Measurements from ENCODE around the gene CST7.
"Not testable (repeated sequence)": the region's sequence is repeated elsewhere in the genome, so short reads cannot be mapped to it uniquely, and the experiment has no call there.

CST7 gene

GRCh38 chr20:24987244-24987643 is 38.2 kb downstream of the CST7 start:
- no peak for DNase-seq

- DNase-seq: no peak
Measured at GRCh38 chr20:24987873-24988835, 39.1 kb downstream of the CST7 start.

- no peak for DNase-seq
Measured at GRCh38 chr20:24989162-24989561, 40.1 kb downstream of the CST7 start.

DNA sequence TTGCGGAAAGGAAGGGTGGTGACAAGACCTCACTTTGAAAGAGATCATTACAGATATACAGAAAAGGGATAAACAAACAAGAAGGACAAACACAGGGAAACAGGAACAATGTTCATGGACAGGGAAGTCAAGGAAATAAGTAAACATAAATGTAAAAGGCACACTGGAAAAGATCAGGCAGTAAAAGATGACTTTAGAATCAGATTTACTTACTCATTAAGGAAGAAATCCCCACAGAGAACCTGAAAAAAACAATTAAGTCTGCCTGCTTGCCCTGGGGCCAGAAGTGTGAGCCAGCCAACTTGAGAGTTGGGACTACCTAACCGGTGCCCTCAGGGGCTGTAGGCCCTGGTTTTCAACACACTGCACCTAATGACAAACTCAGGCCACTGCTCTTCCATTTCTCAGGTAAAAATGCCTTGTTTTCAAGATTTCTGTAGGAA is 41.8 kb downstream of the CST7 start:
- DNase-seq: no peak

DNA sequence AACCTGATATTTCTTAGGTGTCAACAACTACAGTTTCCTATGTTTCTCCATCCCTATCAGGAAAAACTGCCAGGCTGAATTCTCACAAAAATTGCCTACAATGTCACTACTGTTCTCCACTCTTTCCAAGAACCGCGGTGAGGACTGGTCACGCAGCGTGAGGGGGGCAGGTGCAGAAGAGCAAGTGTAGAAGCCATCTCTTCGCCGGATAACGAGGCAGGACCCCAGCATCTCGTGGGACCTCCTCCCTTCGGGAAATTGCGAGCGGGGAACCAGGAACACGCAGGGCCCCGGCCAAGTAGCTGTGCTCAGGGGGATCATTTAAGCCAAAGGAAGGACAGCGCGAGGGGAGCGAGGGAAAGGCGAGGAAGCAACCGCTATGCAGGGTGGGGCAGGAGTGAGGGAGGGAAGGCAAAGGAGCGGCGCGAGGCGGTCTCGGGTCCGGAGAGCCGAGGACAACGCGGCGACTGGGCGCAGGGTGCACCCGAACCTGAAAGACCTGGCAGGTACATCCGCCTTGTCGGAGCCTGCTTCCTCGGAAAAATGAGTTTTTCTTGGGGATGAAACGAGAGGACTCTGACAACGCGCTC is 42.9 kb downstream of the CST7 start:
- DNase-seq: peak; percentile 69

- peak; percentile 99 for DNase-seq
Measured at GRCh38 chr20:24992487-24993205, 43.6 kb downstream of the CST7 start, which contains the start of gene APMAP. TSS of gene APMAP (minus strand) at chr20:24992751. CDS start at chr20:24992688, 63 bp downstream.

GRCh38 chr20:24993337-24994185 is 44.5 kb downstream of the CST7 start:
- DNase-seq: no peak

GRCh38 chr20:24994186-24994465 is 45.1 kb downstream of the CST7 start:
- DNase-seq: no peak

- DNase-seq: peak; percentile 92
Measured at GRCh38 chr20:24994470-24995368, 45.6 kb downstream of the CST7 start.

- no peak for DNase-seq
Measured at GRCh38 chr20:24995741-24996448, 46.8 kb downstream of the CST7 start.

DNA sequence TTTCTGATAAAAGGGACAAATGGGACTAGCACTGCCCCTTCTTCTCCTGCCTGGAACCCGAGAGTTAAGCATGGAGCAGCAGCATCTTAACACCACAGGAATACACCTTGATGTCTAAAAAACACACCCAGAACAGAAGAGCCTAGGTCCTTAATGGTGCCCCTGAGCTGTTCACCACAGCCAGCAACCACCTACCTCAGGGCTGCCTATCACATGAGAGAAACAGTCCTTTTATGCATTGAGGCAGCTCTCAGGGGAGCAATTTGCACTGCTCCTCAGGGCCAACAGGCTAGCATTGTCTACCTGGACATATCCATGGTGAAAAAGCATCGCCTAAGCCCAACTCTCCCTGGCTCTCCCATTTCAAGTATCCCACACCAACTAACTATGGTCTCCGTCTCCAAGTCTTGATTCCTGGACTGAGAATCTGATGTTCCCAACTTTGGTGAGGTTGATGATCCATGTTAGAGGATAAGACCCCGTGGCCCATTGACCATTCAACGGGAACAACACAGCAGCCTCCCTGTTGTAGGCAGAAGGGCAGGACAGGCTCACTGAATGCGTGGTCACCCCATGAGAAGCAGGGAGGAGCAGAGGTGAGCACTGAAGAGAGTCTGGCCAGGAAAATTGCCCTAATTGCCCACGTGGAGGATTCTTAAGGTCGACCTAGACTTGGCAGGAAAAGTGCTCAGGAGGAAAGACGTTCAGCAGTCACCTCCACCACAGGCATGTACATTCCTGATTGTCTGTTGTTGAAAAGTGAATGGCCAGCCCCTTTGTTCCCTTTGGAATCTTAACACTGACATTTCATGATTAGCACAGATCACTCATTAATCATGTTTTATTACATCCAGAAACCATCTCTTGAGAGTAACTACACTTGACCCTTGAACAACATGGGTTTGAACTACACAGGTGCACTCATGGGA is 47.6 kb downstream of the CST7 start:
- no peak for DNase-seq

- no peak for DNase-seq
Measured at GRCh38 chr20:24998121-24998520, 49.1 kb downstream of the CST7 start.

DNA sequence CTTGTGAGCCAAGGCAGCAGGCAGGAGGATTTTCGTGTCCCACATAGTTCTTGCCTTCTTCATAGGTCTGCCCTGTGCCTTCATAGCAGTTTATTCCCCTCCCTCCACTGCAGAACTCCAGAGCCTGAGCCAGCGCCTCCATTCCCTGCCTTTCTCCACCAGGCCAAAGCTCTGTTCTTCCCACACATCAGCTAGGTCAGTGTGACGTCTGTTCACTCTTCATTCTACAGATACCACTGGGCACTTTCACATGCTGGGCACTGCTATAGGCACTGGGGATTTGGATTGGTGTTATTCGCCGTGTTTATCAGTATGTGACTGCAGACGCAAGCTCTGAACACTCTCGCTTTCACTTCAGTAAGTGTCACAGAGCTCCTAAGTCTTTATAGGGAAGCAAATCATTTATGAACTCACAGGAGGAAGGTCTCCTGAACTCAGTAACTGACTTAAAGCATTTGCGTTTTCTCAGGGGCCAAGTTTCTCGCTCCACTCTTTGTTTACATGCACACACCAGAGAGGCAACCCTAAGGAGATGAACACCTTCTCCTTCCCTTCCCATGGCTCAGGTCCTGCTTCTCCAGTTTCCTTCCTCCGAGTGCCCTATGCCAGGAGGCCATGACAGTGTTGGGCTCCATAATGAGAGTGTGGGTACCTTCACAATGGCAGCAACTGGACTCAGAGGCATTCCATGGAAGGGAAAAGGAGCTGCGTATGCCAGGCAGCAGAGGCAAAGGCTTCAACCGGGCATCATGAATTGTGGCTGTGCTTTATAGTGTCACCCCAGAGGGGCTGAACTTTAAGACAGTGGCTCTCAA is 49.8 kb downstream of the CST7 start:
- no peak for DNase-seq

DNA sequence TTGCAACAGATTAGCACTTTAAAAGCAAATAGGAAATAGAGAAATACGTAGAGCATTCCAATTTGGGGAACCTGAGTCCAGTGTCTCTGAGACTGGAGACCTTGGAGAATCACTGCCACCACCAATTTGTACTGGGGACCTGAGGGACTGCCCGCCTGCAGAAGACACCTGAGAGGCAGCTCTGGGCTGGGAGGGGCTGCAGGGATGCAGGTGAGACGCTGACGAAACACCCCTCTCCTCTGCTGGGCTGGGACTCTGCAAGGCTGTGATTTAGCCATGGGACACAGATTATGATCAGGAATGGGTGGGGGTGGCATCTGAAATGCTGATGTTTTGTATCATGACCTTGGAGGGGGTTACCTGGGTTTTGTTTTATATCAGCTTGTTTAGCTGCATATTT is 50.5 kb downstream of the CST7 start:
- no peak for DNase-seq

- DNase-seq: no peak
Measured at GRCh38 chr20:25000268-25000801, 51.3 kb downstream of the CST7 start.

- not testable (repeated sequence) for DNase-seq
Measured at GRCh38 chr20:25001323-25001722, 52.3 kb downstream of the CST7 start.

GRCh38 chr20:25003002-25003401 is 53.9 kb downstream of the CST7 start:
- no peak for DNase-seq

DNA sequence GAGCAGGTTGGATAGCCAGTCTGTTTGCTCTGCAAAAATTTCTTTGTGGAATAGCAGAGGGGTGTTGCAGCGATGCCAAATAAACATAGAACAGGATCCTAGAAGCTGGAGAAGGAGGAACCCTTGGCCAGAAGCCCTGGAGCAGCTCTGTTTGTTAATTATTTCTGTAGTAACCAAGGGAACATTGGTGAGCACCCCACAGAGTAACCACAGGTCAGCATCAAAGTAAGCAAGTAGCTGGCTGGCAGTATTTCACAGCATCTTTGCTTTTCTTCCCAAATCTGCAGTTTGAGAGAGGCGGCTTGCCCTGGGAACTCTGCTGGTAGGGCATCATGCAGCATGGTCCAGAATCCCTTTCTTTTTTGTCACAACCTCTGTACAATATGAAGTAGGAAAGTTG is 56.2 kb downstream of the CST7 start:
- DNase-seq: peak; percentile 12

- peak; percentile 37 for DNase-seq
Measured at GRCh38 chr20:25005661-25006060, 56.6 kb downstream of the CST7 start.

All from activated effector memory CD4-positive, alpha-beta T cell treated with anti-CD3 and anti-CD28 coated beads, Interleukin-2, amount 50 U/mL, for 16 hours (primary cell).